GM23338 (cell line): ENCODE results near the gene GTF2A1. TPM values are rescaled to one million over a fixed set of nuclear protein-coding genes. Genes with fewer than 3 reads are reported as not detected.

Experiments
- ATAC-seq: fragments of 200-7000 bp; cut with Tn5 transposase; 3 replicates; pipeline ENCODE4 v1.9.1; 2020
- DNase-seq: peaks from one replicate; pipeline ENCODE4 v3.0.0-alpha.2; 2015; ENCODE audit warnings: low spot score
- H2AFZ ChIP-seq: fragments of 200-600 bp; sonication (generic); 2 replicates; pipeline ENCODE4 v1.8.0; 2016; ENCODE audit warnings: antibody characterized with exemption, mild to moderate bottlenecking, moderate library complexity
- H3F3A ChIP-seq: fragments of 200-600 bp; sonication (generic); replicated peaks from 2 replicates; pipeline ENCODE4 v1.8.0; 2017; ENCODE audit warnings: antibody characterized with exemption, mixed run types, low read depth
- H3K27ac ChIP-seq: fragments of 200-600 bp; sonication (generic); 2 replicates; pipeline ENCODE4 v1.6.1; 2016; ENCODE audit warnings: low read depth
- H3K27me3 ChIP-seq: fragments of 200-600 bp; sonication (generic); 2 replicates; pipeline ENCODE4 v1.8.0; 2016; ENCODE audit warnings: mild to moderate bottlenecking, mixed run types, moderate library complexity; ENCODE audit not compliant: insufficient read depth
- H3K36me3 ChIP-seq: fragments of 200-600 bp; sonication (generic); 2 replicates; pipeline ENCODE4 v1.8.0; 2016; ENCODE audit warnings: mild to moderate bottlenecking; ENCODE audit not compliant: insufficient read depth
- H3K4me1 ChIP-seq: fragments of 200-600 bp; sonication (generic); 2 replicates; pipeline ENCODE4 v1.8.0; 2016; ENCODE audit warnings: mild to moderate bottlenecking, moderate library complexity; ENCODE audit not compliant: insufficient read depth
- H3K4me2 ChIP-seq: fragments of 200-600 bp; sonication (generic); 2 replicates; pipeline ENCODE4 v1.7.1; 2017; ENCODE audit warnings: mixed run types
- H3K4me3 ChIP-seq: fragments of 200-600 bp; sonication (generic); 2 replicates; pipeline ENCODE4 v1.6.1; 2016; ENCODE audit warnings: mixed run types
- H3K79me2 ChIP-seq: fragments of 200-600 bp; sonication (generic); replicated peaks from 2 replicates; pipeline ENCODE4 v1.8.0; 2017; ENCODE audit warnings: mild to moderate bottlenecking; ENCODE audit not compliant: insufficient read depth
- H3K9me2 ChIP-seq: fragments of 200-600 bp; sonication (generic); 2 replicates; pipeline ENCODE4 v1.8.0; 2017; ENCODE audit not compliant: insufficient read depth
- H4K20me1 ChIP-seq: fragments of 200-600 bp; sonication (generic); replicated peaks from 2 replicates; pipeline ENCODE4 v1.8.0; 2017; ENCODE audit warnings: mild to moderate bottlenecking; ENCODE audit not compliant: insufficient read depth
- H3K27ac Mint-ChIP-seq: 2 replicates; pipeline ENCODE4 v1.8.0; 2020; ENCODE audit warnings: inconsistent platforms, mild to moderate bottlenecking, moderate library complexity, mixed read lengths
- H3K27me3 Mint-ChIP-seq: 3 replicates; pipeline ENCODE4 v1.8.0; 2022; ENCODE audit warnings: low read depth, mild to moderate bottlenecking, moderate library complexity, mixed read lengths, inconsistent platforms; ENCODE audit not compliant: insufficient read depth, poor library complexity
- H3K36me3 Mint-ChIP-seq: 3 replicates; pipeline ENCODE4 v1.8.0; 2021; ENCODE audit warnings: low read depth, mild to moderate bottlenecking, inconsistent platforms, moderate library complexity, mixed read lengths
- H3K4me1 Mint-ChIP-seq: 3 replicates; pipeline ENCODE4 v1.8.0; 2020; ENCODE audit warnings: mild to moderate bottlenecking, inconsistent platforms, mixed read lengths
- H3K4me3 Mint-ChIP-seq: 3 replicates; pipeline ENCODE4 v1.8.0; 2021; ENCODE audit warnings: moderate library complexity, mild to moderate bottlenecking, inconsistent platforms, mixed read lengths
- H3K9me3 Mint-ChIP-seq: 3 replicates; pipeline ENCODE4 v1.8.0; 2020; ENCODE audit warnings: moderate library complexity, mild to moderate bottlenecking, inconsistent platforms, mixed read lengths
- CREB1 ChIP-seq: fragments of 250-450 bp; sonication (Bioruptor Pico); IDR thresholded peaks from 2 replicates; pipeline ENCODE4 v1.5.0; 2020; ENCODE audit warnings: low read depth, mild to moderate bottlenecking, moderate library complexity
- CTCF ChIP-seq, 2 experiments: fragments of 200-600 bp in 1 of 2; sonication (generic) in 1 of 2; conservative IDR thresholded peaks; 2 replicates each; pipeline versions ENCODE4 v1.5.1 to v1.6.1; 2016 to 2017; ENCODE audit warnings: antibody characterized with exemption in 2 of 2, low read depth in 2 of 2, mild to moderate bottlenecking in 2 of 2, moderate library complexity in 1 of 2
- ETS1 ChIP-seq: IDR thresholded peaks from 2 replicates; pipeline ENCODE4 v1.6.1; 2016; ENCODE audit warnings: antibody characterized with exemption
- EZH2 ChIP-seq: fragments of 200-600 bp; sonication (generic); IDR thresholded peaks from one replicate; pipeline ENCODE4 v1.8.0; 2017; ENCODE audit warnings: antibody characterized with exemption, mild to moderate bottlenecking, low read depth; ENCODE audit not compliant: unreplicated experiment
- NANOG ChIP-seq: IDR thresholded peaks from 2 replicates; pipeline ENCODE4 v1.6.1; 2016; ENCODE audit warnings: antibody characterized with exemption, borderline replicate concordance
- POLR2AphosphoS5 ChIP-seq: IDR thresholded peaks from 2 replicates; pipeline ENCODE4 v1.6.1; 2016; ENCODE audit warnings: antibody characterized with exemption, low read depth
- ZNF331 ChIP-seq: fragments of 250-450 bp; sonication (Bioruptor Pico); IDR thresholded peaks from 2 replicates; pipeline ENCODE4 v1.5.0; 2020; ENCODE audit warnings: low read depth, mild to moderate bottlenecking, moderate library complexity
- ZNF462 ChIP-seq: fragments of 250-450 bp; sonication (Bioruptor Pico); IDR thresholded peaks from 2 replicates; pipeline ENCODE4 v1.5.0; 2020; ENCODE audit warnings: mild to moderate bottlenecking, moderate library complexity
- polyA plus RNA-seq: library from polyadenylated mRNA; unstranded; fragments of >200 nt; fragmentation: Nextera tagmentation; extraction: Ambion mirVana; gene quantifications from 2 replicates; pipeline ENCODE4 v1.2.1, GENCODE V29; 2016
- total RNA-seq: library from RNA; depleted of rRNA; stranded (reverse); fragments of >200 nt; shearing (Covaris generic); gene quantifications from 2 replicates; pipeline ENCODE4 v1.2.3, GENCODE V29; 2014
- TF ChIP-seq, protein P1 (sequence below): IDR thresholded peaks from one replicate; pipeline ENCODE4 v1.6.1; 2018; ENCODE audit warnings: antibody characterized with exemption; ENCODE audit not compliant: unreplicated experiment

GTF2A1 gene
- total and polyA plus RNA-seq, 2 experiments from 2014 or later: 12.1 to 50.6 TPM

DNA sequence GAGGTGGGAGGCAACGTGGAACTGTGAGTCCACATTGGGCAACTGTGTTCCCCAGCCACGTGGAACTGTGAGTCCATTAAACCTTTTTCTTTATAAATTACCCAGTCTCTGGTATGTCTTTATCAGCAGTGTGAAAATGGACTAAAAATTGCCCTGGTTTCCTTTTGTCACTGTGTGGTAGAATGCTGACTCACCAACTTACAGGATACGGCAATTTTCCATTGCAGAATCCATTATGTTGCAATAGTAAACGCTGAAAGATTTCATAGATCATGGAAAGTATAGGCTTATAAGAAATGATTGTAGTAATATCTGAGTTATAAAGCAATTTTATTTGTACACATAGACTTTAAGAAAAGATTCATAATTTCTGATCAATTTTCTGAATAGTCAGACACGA lies 93.0 kb downstream of the GTF2A1 start:
- ATAC-seq (no peak), DNase-seq (no peak)
- TF ChIP-seq EZH2 (no peak), POLR2AphosphoS5 (no peak), ETS1 (no peak), CREB1 (CRISPR knock-in tag) (no peak), NANOG (no peak), ZNF462 (CRISPR knock-in tag) (no peak), CTCF (conservative IDR thresholded peaks at IDR 0.05; ENCODE audit: low read depth in 2 of 2) (no peak), ZNF331 (CRISPR knock-in tag) (no peak)
- TF ChIP-seq, protein P1, sequence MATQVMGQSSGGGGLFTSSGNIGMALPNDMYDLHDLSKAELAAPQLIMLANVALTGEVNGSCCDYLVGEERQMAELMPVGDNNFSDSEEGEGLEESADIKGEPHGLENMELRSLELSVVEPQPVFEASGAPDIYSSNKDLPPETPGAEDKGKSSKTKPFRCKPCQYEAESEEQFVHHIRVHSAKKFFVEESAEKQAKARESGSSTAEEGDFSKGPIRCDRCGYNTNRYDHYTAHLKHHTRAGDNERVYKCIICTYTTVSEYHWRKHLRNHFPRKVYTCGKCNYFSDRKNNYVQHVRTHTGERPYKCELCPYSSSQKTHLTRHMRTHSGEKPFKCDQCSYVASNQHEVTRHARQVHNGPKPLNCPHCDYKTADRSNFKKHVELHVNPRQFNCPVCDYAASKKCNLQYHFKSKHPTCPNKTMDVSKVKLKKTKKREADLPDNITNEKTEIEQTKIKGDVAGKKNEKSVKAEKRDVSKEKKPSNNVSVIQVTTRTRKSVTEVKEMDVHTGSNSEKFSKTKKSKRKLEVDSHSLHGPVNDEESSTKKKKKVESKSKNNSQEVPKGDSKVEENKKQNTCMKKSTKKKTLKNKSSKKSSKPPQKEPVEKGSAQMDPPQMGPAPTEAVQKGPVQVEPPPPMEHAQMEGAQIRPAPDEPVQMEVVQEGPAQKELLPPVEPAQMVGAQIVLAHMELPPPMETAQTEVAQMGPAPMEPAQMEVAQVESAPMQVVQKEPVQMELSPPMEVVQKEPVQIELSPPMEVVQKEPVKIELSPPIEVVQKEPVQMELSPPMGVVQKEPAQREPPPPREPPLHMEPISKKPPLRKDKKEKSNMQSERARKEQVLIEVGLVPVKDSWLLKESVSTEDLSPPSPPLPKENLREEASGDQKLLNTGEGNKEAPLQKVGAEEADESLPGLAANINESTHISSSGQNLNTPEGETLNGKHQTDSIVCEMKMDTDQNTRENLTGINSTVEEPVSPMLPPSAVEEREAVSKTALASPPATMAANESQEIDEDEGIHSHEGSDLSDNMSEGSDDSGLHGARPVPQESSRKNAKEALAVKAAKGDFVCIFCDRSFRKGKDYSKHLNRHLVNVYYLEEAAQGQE: no peak
- no peak overlapping the region for H3K4me3 ChIP-seq
- H2AFZ ChIP-seq: no peak overlapping the region
- H3K79me2 ChIP-seq: no peaks in the 10 kb centered on the region
- no peaks in the 10 kb centered on the region for H3K36me3 Mint-ChIP-seq
- H3K27ac Mint-ChIP-seq: no peak overlapping the region
- peaks cover 4% of the 10 kb centered on the region; the same call in 1 of the 2 replicates for H3K9me2 ChIP-seq
- no peaks in the 10 kb centered on the region for H3K27me3 Mint-ChIP-seq
- H3K4me2 ChIP-seq: no peak overlapping the region
- no peak overlapping the region for H3K4me3 Mint-ChIP-seq
- no peaks in the 10 kb centered on the region for H3F3A ChIP-seq
- H3K4me1 ChIP-seq: no peaks in the 10 kb centered on the region
- no peaks in the 10 kb centered on the region for H3K36me3 ChIP-seq
- H3K9me3 Mint-ChIP-seq: no peaks in the 10 kb centered on the region
- no peaks in the 10 kb centered on the region for H3K27me3 ChIP-seq
- no peaks in the 10 kb centered on the region for H3K4me1 Mint-ChIP-seq
- H4K20me1 ChIP-seq: no peaks in the 10 kb centered on the region
- H3K27ac ChIP-seq: no peak overlapping the region
